Chondrocyte (in vitro differentiated cells): Measurements from ENCODE around the gene OR10V1. TPM values are rescaled to one million over a fixed set of nuclear protein-coding genes. Genes with fewer than 3 reads are reported as not detected.

Experiments
- DNase-seq: peaks from one replicate; pipeline ENCODE4 v3.0.0; 2021; ENCODE audit warnings: mixed read lengths, low spot score
- H3K27ac Mint-ChIP-seq: one replicate; pipeline ENCODE4 v1.8.0; 2021; ENCODE audit warnings: mild to moderate bottlenecking, moderate library complexity, mixed read lengths; ENCODE audit not compliant: unreplicated experiment
- H3K27me3 Mint-ChIP-seq: 2 replicates; pipeline ENCODE4 v1.8.0; 2021; ENCODE audit warnings: low read depth, mixed read lengths
- H3K36me3 Mint-ChIP-seq: 2 replicates; pipeline ENCODE4 v1.8.0; 2021; ENCODE audit warnings: low read depth, mixed read lengths
- H3K4me1 Mint-ChIP-seq: 2 replicates; pipeline ENCODE4 v1.8.0; 2021; ENCODE audit warnings: low read depth, mild to moderate bottlenecking, mixed read lengths
- H3K4me3 Mint-ChIP-seq: one replicate; pipeline ENCODE4 v1.8.0; 2021; ENCODE audit warnings: mild to moderate bottlenecking, moderate library complexity, mixed read lengths; ENCODE audit not compliant: unreplicated experiment
- H3K9me3 Mint-ChIP-seq: 2 replicates; pipeline ENCODE4 v1.8.0; 2021; ENCODE audit warnings: low read depth, mixed read lengths
- CTCF ChIP-seq: fragments of 200-600 bp; sonication (generic); IDR thresholded peaks from 2 replicates; pipeline ENCODE4 v1.5.0; 2021; ENCODE audit warnings: antibody characterized with exemption, mild to moderate bottlenecking, moderate library complexity
- total RNA-seq: library from RNA; stranded (reverse); gene quantifications from 3 replicates; pipeline ENCODE4 v1.2.1, GENCODE V29; 2021

Gene OR10V1
- total RNA-seq, 1 donor from 2014 or later = not detected

GRCh38 chr11:59756845-59757244 is 43.2 kb upstream of the OR10V1 start:
- no peaks in the 10 kb centered on the region for H3K27me3 Mint-ChIP-seq
- peak overlapping the region; percentile 82 for H3K4me3 Mint-ChIP-seq
- H3K36me3 Mint-ChIP-seq = peaks cover 1% of the 10 kb centered on the region
- DNase-seq = no peak
- H3K9me3 Mint-ChIP-seq = no peaks in the 10 kb centered on the region
- H3K27ac Mint-ChIP-seq = peak overlapping the region; percentile 46
- H3K4me1 Mint-ChIP-seq = peaks cover 28% of the 10 kb centered on the region
- TF ChIP-seq CTCF = no peak

DNA sequence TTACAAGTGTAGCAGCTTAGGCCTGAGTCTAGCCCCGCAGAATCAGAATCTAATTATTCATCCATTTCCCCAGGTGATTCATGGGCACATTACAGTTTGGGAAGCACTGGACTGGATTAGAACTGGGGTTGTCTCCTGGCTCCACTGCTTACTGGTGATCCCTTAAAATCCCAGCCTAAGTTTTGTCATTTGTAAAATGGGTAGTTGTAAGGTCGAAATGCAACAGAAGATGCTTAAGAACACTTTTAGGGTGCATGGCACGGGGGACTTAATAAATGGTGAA is 42.9 kb upstream of the OR10V1 start:
- TF ChIP-seq CTCF = no peak
- H3K4me3 Mint-ChIP-seq = peak overlapping the region; percentile 82
- H3K27me3 Mint-ChIP-seq = no peaks in the 10 kb centered on the region
- H3K27ac Mint-ChIP-seq = peak overlapping the region; percentile 25
- H3K4me1 Mint-ChIP-seq = peaks cover 28% of the 10 kb centered on the region
- no peaks in the 10 kb centered on the region for H3K9me3 Mint-ChIP-seq
- peaks cover 1% of the 10 kb centered on the region for H3K36me3 Mint-ChIP-seq
- no peak for DNase-seq

DNA sequence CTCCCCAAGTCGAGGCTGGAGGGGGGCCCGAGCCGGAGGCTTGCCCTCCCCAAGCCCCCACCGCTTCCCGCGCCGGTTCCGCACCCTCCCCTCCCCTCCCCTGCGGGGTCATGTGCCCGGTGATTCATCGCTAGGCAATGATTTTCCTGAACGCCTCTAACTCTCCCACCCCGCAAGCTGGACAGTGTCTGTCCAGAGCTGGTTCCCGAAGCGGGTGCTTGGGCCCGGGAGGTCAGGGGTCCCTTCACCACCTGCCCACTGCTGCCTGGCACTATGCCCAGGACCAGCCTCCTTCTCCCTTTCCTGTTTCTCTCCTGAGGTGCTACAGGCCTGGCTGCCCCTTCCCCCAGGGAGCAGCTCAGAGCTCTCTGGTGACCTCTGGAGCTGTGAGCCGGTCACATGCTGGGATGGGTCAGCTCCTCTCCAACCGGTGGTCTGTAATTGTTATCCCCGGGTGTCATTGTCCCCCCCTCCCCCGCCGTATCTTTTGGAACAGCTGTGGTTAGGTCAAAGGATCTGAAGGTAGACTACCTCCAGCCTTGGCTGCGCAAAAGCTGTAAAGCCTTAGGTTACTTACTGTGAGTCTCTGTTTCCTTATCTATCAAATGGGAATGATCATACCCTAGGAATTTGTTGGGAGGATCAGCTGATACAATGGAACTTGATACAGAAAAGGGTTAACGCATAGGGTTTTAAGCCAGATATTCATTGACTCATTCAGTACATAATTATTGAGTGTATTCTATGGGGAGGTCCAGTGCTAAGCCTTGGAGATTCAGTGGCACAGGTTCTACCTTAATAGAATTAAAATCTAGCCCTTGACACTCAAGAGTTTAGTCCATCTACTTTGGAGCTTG is 42.3 kb upstream of the OR10V1 start:
- Mint-ChIP-seq H3K27me3 (no peaks in the 10 kb centered on the region), H3K36me3 (peaks cover 1% of the 10 kb centered on the region), H3K4me3 (peak overlapping the region; percentile 82), H3K4me1 (peaks cover 28% of the 10 kb centered on the region), H3K27ac (peak overlapping the region; percentile 92), H3K9me3 (no peaks in the 10 kb centered on the region)
- DNase-seq = no peak
- no peak for TF ChIP-seq CTCF

- no peak for TF ChIP-seq CTCF
- peak; percentile 88 for DNase-seq
- peaks cover 28% of the 10 kb centered on the region for H3K4me1 Mint-ChIP-seq
- peak within 1 kb of the TSS; percentile 94 for H3K27ac Mint-ChIP-seq
- peak within 1 kb of the TSS; percentile 99 for H3K4me3 Mint-ChIP-seq
- H3K27me3 Mint-ChIP-seq = no peaks in the 10 kb centered on the region
- H3K36me3 Mint-ChIP-seq = peaks cover 1% of the 10 kb centered on the region
- H3K9me3 Mint-ChIP-seq = no peaks in the 10 kb centered on the region
These were observed 41.4 kb upstream of the OR10V1 start, which contains the start of gene STX3 for GRCh38 chr11:59754859-59755700. STX3 (plus strand) TSS chr11:59755376; CDS start chr11:59755606, 230 bp downstream.

DNA sequence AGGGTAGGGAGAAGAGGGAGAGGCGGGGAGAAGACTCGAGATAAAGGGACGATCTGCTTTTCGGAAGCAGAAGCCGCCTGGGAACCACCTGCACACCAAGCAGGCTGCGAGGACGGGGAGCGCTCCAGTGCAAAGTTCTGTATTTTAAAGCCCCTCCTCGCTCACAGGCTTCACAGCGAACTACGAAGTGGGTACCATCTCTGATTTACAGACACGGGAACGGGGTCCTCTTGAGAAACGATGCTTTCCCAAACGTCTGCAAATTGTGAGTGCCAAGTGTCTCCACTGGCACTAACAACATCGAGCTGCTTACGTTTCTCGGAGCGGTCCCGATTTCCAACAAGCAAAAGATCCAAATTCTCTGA is 40.8 kb upstream of the OR10V1 start:
- H3K4me1 Mint-ChIP-seq = peaks cover 28% of the 10 kb centered on the region
- DNase-seq = no peak
- H3K9me3 Mint-ChIP-seq = no peaks in the 10 kb centered on the region
- H3K4me3 Mint-ChIP-seq = peak overlapping the region; percentile 99
- no peaks in the 10 kb centered on the region for H3K27me3 Mint-ChIP-seq
- peak overlapping the region; percentile 94 for H3K27ac Mint-ChIP-seq
- H3K36me3 Mint-ChIP-seq = peaks cover 1% of the 10 kb centered on the region
- no peak for TF ChIP-seq CTCF
